NCI-H1694 treated with DMSO at 0.1 percent for 48 hours (cell line): ENCODE data around the gene JPT2.

ENCODE experiments used
- DNase-seq: peaks from one replicate; lab custom pipeline; 2025; lab: John Stamatoyannopoulos, UW

JPT2 gene, protein sequence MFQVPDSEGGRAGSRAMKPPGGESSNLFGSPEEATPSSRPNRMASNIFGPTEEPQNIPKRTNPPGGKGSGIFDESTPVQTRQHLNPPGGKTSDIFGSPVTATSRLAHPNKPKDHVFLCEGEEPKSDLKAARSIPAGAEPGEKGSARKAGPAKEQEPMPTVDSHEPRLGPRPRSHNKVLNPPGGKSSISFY

GRCh38 chr16:1677942-1678499 lies at the start of gene JPT2:
TSS of gene JPT2 (plus strand) at chr16:1678279. CDS start at chr16:1678313, 34 bp downstream.
- DNase-seq, result peak; percentile 86

DNA sequence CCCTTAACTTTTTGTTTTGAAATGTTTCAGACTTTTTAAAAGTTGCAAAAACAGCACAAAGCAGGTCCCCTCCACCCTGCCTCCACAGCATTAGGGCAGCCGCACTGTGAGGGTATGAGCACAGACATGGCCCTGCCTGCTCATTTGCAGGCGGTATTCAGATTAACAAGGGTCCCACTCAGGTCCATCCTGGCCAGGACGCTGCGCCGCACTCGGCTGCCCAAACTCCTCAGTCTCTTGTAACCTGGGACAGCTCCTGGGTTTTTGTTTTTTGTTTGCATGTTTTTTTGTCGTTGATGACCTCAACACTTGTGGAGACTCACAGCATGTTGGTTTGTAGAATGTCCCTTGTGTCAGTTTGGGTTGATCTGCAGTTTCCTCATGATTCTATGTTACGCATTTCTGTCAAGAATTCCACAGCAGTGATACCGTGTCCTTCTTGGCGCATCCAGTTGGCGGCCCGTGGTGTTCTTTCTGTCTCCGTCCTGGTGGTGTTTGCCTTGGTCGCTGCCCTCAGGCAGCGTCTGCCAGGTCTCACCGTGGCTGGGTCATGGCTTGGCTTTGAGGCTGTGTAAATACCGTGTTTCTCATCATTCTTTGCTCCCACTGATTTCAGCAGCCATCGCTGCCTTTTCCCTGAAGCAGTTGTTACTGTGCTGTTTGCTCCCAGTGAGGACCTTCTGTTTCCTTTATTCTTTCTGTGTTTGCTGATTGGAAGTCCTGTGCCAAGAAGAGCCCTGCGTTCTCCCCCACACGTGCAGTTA lies 47.4 kb upstream of the JPT2 start:
- no peak for DNase-seq

DNA sequence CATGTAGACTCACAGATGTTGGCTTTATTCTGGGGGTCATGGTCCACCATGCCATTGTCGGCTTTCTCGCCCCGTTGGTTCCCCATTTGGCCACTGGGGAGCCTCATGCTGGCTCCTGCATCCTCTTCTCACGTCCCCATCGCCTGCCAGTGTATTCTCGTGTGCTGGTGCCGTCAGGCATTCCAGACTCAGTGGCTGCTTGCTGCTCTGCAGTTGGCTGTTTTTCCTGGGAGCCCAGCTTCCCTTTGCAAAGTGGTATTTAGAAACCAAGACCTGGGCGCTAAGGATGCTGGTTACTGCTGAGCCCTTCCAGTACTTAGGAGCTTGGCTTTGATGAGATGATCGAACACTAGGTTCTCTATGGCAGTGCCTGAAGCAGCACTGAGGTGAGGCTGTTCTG lies 46.8 kb upstream of the JPT2 start:
- no peak for DNase-seq

DNA sequence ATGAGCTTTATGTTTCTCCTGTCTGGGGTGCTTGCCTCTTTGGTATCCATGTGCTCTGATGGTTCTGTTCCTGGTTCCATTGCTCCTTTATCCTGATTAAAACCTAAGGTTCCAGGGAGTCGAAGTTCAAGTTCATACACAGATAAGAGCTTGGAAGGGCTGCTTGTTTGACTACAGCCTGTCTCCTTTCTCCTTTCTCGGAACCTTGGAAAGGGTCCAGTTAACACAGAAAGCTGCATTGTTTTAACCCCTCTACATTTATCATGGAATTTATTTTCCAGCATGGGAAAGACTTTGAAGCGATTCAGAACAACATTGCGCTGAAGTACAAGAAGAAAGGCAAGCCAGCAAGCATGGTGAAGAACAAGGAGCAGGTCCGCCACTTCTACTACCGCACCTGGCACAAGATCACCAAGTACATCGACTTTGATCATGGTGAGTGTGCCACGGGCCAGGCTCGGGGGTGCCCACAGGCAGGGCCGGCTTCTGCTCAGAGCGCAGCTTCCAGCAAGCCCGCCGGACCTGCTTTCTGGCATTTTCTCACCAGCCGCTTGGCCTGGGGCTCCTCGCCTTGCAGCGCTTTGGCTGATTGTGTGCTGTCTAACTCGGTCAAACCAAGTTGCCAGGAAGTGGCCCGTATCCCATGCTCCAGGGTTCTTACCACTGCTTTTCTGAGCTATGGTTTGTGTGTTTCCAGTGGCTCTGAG lies 46.0 kb upstream of the JPT2 start:
- DNase-seq, result no peak

DNA sequence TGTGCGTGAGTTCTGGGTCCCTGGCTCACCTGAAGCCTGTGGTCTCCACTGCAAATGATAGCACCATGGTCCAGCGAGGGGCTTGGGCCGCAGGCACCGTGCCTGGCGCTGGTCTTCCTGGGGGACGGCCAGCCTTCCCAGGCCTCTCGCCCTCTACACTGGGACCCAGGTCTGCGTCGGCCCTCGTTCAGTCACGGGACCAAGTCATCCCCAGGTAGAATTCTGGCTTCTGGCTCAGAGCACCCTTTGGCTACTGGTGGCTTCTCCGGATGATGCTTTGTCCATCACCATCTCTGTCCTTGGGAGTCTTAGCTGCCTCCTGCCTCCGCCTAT lies 45.5 kb upstream of the JPT2 start:
- no peak for DNase-seq

DNA sequence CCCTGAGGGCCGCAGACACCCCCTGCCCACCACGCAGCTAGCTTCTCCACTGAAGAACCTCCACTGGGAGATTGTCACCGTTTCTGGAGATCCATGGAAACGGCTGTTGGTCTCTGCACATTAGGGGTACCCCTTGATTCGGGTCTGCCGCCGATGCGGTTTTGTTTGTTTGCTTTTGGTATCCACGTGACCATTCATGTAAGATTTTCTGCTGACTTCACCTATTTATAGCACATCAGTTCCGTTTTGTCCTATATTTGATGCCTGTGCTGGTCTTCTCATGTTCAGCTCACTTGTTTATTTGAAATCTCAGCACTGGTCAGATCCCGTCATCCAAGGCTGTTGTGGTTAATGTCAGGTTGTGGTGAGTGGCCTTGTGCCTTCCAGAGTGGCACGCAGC lies 44.8 kb upstream of the JPT2 start:
- DNase-seq, result no peak

- DNase-seq, result no peak
Measured at GRCh38 chr16:1634541-1634940, 43.5 kb upstream of the JPT2 start.

DNA sequence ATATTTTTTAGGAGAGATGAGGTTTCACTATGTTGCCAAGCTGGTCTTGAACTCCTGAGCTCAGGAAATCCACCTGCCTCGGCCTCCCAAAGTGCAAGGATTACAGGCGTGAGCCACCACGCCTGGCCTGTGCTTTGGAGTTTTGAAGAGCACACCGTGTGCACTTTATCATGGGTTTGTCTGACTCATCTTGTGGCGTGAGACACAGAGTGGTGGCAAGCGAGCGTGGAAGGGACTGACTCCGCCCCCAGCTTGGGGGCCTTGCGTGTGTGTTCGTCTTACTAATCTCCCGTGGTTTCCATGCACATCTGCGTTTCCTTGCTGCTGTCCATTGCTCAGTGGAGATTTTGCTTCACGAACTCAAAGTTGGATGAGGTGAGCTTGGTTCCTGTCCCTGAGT lies 43.0 kb upstream of the JPT2 start:
- DNase-seq, result no peak

DNA sequence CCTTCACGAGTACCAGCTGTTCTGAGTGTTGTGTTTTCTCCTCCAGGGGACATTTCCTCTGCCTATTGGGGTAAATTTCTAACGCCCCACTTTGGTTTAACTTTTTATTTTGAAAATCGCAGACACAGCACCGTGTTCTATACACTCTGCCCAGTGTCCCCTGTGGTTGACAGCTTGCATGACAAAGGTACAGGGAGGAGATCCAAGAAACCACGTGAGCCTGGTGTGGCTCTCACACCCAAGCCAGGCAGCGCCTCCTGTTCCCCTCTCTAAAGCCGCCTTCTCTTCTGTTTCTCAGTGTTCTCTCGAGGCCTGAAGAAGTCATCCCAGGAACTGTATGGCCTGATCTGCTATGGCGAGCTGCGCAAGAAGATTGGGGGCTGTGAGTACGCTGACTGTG lies 40.6 kb upstream of the JPT2 start:
- DNase-seq, result no peak

DNA sequence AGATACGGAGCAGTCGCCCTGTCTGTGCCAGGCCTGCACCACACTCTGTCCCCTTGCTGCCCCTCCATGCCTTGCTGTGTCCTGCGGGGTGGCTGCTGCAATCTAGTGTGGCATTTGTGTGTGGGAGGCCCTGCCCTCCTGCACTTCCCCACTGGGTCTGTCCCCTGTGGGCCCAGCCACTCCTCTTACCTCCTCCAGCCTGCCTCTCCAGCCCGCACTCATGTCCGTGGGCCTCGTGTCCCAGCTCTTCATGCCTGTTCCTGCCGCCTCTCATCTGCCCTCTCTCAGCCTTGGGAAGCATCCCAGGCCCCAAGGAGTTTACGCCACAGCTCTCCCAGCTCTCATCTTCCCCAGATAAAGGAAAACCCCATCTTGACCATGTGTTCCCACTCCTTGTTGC lies 39.3 kb upstream of the JPT2 start:
- no peak for DNase-seq

DNA sequence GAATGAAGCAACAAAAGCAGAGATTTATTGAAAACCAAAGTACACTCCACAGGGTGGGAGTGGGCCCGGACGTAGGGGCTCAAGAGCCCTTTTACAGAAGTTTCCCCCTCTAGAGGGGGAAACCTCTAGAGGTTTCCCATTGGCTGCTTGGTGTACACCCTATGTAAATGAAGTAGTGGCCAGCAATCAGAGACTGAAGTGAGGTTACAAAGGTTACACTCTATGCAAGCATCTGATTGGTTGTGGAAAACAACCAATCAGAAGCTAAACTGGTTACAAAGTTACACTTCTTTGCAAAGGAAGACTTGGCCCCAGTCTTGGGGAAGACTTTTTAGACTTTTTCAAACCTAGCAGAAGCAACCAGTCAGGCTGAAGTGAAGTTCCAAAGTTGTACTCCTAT lies 38.8 kb upstream of the JPT2 start:
- DNase-seq, result no peak

DNA sequence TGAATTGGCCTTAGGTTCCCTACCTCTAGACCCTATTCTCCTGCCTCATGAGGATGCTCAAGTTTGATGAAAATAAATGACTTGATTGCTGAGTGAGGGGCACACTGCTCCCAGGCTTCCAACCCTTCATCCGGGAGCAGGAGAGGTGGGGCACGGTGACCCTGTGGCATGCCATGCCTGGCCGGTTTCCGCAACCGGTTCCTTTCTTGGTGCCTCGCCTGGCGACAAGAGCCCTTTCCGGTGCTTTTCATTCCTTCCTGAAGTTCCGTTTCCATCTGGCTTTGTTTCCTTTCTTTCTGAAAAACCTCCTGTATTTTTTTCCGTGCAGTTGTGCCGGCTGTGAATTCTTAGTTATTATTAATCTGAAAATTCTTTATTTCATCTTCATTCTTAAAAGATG lies 38.2 kb upstream of the JPT2 start:
- DNase-seq, result no peak

GRCh38 chr16:1640261-1640941 lies 37.7 kb upstream of the JPT2 start:
- no peak for DNase-seq

DNA sequence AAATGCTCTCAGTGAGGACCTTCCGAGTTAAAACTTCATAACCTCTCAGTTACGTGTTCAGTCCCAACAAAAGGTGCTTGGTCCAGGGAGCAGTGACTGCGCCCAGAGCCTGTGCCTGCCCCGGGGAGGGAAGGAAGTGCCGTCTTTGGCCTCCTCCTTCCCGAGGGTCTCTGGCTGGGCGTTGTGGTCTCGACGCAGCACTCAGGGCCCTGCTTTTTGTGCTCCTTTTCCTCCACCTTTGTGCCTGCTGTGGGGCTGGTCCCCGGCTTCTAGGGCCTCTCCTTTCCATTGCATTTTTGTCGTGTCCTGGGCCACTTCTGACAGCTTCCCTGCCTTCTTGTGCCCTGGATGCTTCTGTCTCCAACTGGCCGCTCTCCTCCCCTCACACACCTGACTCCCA lies 36.8 kb upstream of the JPT2 start:
- DNase-seq, result no peak

DNA sequence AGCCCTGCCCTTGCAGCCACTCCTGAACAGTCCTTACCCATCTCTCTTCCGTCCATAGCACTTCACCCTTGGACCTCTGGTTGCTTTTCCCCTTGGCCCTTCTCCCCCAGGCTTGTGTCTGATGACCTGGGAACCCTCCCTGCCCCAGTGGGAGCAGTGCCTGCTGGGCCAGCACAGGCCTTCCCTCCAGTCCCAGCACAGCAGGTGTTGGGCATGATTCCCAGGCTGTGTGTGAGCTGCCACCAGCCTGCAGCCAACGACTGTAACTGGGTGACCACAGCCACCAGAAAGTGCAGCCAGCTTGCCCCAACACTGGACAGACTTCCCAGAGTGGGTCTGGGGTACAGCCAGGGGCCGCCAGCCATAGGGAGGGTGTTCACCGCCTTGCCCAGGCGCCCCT lies 35.9 kb upstream of the JPT2 start:
- DNase-seq, result no peak

DNA sequence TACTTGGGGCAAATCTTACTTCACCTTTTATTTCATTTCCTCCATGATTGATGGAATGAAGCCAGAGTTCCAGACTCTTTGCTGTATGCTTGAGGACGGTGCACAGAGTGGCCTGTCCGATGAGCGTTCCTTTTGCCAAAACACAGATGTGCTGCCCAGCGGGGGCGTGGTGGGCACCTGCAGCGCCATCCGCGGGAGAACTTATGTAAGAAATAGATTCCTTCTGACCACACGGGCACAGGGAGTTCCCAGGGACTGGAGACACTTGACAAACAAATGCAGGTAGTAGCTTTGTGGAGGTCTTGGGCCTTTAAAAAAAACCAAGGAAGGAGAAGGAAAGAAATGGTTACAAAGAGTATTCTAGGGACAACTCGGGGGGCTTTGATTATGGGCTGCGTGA lies 35.3 kb upstream of the JPT2 start:
- no peak for DNase-seq

DNA sequence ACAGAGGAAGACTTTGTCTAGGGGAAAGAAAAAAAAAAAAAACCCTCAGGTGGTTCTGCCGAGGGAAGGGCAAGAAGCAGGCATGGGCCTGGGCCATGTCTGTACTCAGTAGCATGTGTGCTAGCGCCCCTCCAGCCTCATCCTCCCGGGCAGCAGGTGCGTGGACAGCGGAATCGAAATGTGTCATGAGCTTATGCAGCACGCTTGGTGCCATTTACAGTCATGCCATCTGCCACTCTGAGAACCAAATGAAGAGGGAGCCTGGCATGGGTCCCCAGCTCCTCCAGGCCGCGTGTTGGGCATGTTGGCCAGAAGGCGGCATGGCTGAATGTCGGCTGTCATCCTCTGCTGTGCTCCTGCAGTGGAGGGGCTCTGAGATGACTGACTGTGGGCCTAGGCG lies 34.6 kb upstream of the JPT2 start:
- peak; percentile 2 for DNase-seq

- no peak for DNase-seq
Measured at GRCh38 chr16:1645914-1646525, 32.1 kb upstream of the JPT2 start.

DNA sequence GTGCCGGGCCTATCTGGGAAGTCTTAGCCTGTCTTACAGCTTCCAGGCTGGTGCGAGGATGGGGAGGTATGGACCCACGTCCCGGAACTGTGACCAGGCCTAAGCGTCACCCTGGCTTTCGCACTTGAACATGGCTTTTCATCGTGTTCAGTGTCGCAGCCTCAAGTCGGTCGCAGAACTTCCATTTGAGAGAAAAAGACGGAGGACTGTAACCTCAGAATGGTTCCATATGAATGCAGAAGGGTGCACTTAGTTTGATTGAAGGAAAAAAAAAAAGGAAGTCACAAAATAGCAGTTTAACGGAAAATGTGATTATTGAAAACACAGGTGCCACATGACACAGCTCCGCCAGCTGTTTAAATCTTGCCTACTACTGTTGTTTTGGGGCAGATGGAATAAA lies 30.2 kb upstream of the JPT2 start:
- no peak for DNase-seq

DNA sequence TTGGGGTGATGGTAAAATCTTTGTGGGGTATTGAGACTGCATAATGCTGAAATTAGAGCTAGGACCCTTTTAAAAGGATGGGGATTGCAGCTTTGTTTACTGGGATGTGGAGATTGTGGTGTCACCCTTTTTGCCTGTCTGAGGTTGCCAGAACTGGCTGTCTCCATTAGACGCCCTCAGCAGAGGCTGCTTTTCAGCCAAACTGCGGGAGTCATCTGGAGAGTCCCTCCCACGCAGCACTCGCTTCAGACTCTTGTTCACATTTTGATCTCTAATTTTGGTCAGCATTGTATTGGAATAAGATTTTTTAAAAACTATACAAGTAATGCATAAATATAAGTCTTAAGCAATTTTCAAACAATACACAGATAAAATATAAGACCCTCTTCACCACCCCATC lies 27.9 kb upstream of the JPT2 start:
- DNase-seq, result no peak

GRCh38 chr16:1651094-1651973 lies 26.7 kb upstream of the JPT2 start:
- DNase-seq, result no peak
